HG03039 (cell line): Measurements from ENCODE around the gene IFNA21.
"Not testable (repeated sequence)": the region's sequence is repeated elsewhere in the genome, so short reads cannot be mapped to it uniquely, and the experiment has no call there.

Experiments
- ATAC-seq: cut with Tn5 transposase; IDR thresholded peaks from one replicate; pipeline ENCODE4 v1.9.1; 2021; ENCODE audit warnings: mild to moderate bottlenecking, moderate library complexity; ENCODE audit not compliant: unreplicated experiment

Gene IFNA21

DNA sequence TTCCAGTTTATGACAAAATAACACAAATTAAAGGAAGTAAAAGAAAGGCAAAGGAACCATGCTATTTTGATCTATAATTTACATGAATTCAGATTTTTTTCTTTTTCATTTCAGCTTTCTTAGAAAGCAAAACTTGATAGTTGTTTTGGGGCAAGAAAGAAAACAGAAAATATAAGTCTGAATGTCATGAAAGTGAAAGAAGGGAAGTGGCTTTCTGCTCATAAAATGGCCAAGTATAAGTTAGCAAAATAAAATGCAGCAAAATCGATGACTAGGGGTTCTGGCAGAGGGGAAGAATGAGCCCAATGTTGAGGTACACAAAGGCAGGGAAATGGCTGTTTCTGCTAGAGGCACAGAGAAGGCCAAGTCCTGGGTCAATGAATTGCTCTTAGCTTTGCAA lies 21.9 kb downstream of the IFNA21 start:
- no peak for ATAC-seq

DNA sequence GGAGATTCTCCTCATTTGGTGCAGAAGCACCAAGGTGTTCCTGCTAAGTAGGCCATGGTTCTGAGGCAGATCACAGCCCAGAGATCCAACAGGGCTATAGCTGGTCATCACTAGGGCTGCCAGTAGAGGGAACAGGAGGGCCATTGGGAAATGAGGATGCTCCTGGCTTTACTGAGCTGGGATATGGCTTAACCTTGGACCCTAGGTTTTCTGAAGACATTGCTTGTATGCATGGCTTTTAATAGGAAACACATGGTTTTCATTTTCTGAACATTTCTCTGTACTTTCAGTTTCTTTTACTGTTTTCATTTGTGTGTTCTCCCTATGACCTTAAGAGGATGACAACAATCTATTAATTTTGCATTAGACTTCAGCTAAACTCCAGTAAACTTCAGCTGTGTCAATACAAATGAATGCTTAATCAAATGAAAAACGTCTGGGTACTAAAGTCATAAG lies 25.0 kb downstream of the IFNA21 start, which contains the start of gene IFNW1:
Gene IFNW1 (minus strand): TSS at position 406 of the 456 bp plus-strand sequence. CDS start 262 bp downstream, at position 144.
- ATAC-seq: peak; percentile 70

DNA sequence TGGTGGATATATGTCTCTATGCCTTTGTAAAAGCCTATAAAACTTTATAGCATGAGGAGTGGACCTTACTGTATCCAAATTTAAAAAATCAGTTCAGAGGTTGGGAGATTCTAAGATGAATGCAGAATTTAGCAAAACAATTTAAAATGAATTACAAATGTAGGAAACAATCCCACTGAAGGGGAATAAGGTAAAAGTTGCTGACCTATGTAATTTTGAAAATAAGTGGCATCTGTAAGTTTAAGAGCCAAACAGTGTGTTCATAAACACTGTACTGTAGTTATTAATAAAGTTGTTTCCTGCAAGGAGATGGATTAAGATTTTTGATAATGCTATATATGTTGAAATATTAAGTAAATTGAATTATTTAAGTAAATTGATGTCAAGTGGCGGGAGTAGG lies 29.4 kb downstream of the IFNA21 start:
- no peak for ATAC-seq

DNA sequence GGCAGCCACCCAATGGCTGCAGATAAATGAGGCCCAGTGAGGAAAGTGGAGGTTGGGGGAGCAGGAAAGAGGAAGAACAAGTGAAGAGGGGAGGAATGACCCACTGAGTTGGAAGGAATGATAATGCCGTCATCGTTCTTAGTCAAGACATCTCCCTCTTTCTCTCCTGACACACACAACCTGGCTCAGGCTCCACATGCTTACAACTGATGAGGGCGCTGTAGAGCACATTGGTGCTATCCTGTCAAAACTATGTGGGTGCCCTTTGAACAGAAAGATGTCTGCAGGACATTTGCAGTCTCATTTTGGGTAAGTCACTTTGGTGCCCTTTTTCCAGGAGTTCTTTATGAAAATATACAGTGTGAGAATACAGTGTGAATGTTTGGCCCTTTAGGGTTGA lies 30.7 kb downstream of the IFNA21 start:
- no peak for ATAC-seq

DNA sequence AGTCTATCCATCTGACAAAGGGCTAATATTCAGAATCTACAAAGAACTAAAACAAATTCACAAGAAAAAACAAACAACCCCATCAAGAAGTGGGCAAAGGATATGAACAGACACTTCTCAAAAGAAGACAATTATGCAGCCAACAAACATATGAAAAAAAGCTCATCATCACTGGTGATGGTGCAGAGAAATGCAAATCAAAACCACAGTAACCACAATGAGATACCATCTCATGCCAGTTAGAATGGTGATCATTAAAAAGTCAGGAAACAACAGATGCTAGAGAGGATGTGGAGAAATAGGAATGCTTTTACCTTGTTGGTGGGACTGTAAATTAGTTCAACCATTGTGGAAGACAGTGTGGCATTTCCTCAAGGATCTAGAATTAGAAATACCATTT lies 38.3 kb downstream of the IFNA21 start:
- ATAC-seq: not testable (repeated sequence)

DNA sequence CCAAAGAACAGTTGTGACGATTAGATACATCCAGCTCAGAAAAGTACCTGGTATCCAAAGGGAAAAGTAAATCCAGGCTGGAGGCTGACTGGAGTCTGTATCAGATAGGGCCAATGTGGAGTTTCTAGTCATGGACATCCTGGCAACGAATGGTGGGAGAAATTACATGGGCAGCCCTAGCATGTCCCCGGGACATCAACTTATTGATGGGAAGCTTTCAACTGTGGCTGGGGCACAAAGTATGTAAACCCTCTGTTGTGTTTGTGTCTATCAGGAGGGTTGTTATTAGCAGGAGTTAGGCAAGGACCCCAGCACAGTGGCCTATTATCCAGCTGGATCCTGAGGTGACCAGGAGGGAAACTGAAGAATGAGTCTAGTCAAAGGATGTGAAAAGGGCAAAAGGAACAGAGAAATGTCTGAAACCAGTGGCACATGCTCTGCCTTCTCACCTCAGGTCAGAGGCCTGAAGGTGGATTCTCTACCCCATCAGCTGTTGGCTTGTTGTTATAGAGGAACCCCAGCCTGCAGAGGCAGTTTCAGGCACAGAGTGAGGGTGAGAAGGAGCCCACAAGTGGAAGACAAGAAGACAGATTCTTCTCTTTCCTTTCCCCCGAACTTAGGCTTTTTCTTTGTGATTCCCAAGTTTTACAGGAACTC lies 44.7 kb downstream of the IFNA21 start:
- peak; percentile 69 for ATAC-seq

DNA sequence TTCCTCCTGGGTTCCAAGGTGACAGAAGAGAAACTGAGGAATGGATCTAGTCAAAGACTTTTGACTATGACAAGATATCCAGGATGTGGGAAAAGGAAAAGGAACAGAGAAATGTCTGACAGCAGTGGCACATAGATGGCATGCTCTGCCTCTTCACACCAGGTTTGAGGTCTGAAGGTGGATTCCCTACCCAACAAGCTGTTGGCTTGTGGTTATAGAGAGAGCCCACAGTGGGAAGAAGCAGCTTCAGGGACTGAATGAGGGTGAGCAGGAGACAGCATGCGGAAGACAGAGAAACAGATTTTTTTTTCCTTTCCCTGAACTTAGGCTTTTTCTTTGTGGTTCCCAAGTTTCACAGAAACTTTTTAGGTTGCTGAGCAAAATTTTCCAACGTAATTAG lies 45.4 kb downstream of the IFNA21 start:
- no peak for ATAC-seq

DNA sequence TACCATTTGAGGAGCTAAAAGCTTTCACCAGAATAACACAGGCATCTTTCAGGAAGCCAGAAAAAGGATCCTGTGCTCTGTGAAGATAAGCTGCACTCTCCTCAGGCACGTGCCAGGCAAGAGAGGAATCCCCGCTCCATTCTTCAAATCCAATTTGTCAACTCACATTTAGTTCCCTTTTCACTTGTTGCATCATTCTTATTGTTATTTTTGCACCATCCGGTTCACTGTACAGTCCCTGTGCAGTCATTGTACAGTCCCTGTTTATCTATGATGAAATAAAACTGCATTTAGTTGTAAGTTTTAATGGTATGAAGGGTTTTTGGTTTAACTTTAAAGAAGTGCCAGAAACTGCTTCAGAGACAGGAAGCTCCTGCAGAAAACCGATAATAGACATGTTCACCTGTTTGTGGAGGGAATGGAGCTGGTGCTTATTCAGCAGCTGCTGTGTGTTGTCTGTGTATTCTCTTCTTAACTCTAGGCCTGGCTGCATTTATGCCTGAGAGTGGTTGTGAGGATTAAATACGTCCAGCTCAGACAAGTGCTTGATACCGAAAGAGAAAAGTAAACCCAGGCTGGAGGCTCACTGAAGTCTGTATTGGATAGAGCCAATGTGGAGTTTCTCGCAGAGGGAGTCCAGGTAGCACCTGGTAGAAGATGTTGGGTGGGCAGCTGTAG lies 47.2 kb downstream of the IFNA21 start:
- ATAC-seq: peak; percentile 42
